CD14-positive monocyte (primary cell): ENCODE results near the gene ARHGAP45. TPM values are rescaled to one million over a fixed set of nuclear protein-coding genes. Genes with fewer than 3 reads are reported as not detected.

ENCODE experiments used
- DNase-seq, 3 donors: peaks; one replicate each; pipeline ENCODE4 v3.0.0-alpha.2; 2011 to 2022
- H2AFZ ChIP-seq: 2 replicates; pipeline ENCODE4 v1.6.0; 2012; ENCODE audit warnings: mild to moderate bottlenecking, low read depth, low read length, inconsistent platforms; ENCODE audit not compliant: insufficient read depth, poor library complexity, severe bottlenecking
- H3K27ac ChIP-seq, 2 donors: 1 replicate in 1 of 2; 2 replicates in 1 of 2; pipeline ENCODE4 v1.5.1; 2012 to 2013; ENCODE audit warnings: low read length in 2 of 2, control low read depth in 1 of 2, inconsistent platforms in 1 of 2, low read depth in 1 of 2, mild to moderate bottlenecking in 1 of 2
- H3K27me3 ChIP-seq, 2 donors: one replicate each; pipeline versions ENCODE4 v1.6.0 to v1.6.1; 2011 to 2013; ENCODE audit warnings: low read length in 2 of 2; ENCODE audit not compliant: control insufficient read depth in 2 of 2, insufficient read depth in 2 of 2
- H3K36me3 ChIP-seq, 2 donors: replicated peaks in 1 of 2; 1 replicate in 1 of 2; 2 replicates in 1 of 2; pipeline versions ENCODE4 v1.5.1 to v1.6.1; 2012 to 2013; ENCODE audit warnings: low read length in 2 of 2, control low read depth in 1 of 2, inconsistent platforms in 1 of 2, mild to moderate bottlenecking in 1 of 2; ENCODE audit not compliant: insufficient read depth in 2 of 2, control insufficient read depth in 1 of 2
- H3K4me1 ChIP-seq, 2 donors: 1 replicate in 1 of 2; 2 replicates in 1 of 2; pipeline versions ENCODE4 v1.5.1 to v1.6.1; 2012 to 2013; ENCODE audit warnings: low read length in 2 of 2, control low read depth in 1 of 2, inconsistent platforms in 1 of 2, mild to moderate bottlenecking in 1 of 2, moderate library complexity in 1 of 2; ENCODE audit not compliant: insufficient read depth in 2 of 2, control insufficient read depth in 1 of 2
- H3K4me2 ChIP-seq: replicated peaks from 2 replicates; pipeline ENCODE3; 2012; ENCODE audit warnings: low read length, moderate library complexity, mild to moderate bottlenecking; ENCODE audit not compliant: poor library complexity, severe bottlenecking; ENCODE audit errors: extremely low read depth
- H3K4me3 ChIP-seq, 3 experiments: fragments of 200-600 bp in 1 of 3; sonication (generic) in 1 of 3; replicated peaks in 1 of 3; 1 replicate in 2 of 3; 2 replicates in 1 of 3; pipeline ENCODE4 v1.5.1; 2011 to 2013; ENCODE audit warnings: low read length in 3 of 3, mild to moderate bottlenecking in 3 of 3, control low read depth in 2 of 3, low read depth in 2 of 3, inconsistent platforms in 1 of 3, moderate library complexity in 1 of 3
- H3K79me2 ChIP-seq: 2 replicates; pipeline ENCODE4 v1.6.0; 2012; ENCODE audit warnings: mild to moderate bottlenecking, control low read depth, inconsistent platforms, low read length, moderate library complexity; ENCODE audit not compliant: insufficient read depth
- H3K9ac ChIP-seq: 2 replicates; pipeline ENCODE4 v1.6.0; 2017; ENCODE audit warnings: low read length, mild to moderate bottlenecking; ENCODE audit not compliant: insufficient read depth, poor library complexity, severe bottlenecking
- H3K9me3 ChIP-seq, 2 donors: replicated peaks in 1 of 2; 1 replicate in 1 of 2; 2 replicates in 1 of 2; pipeline versions ENCODE4 v1.5.1 to v1.6.1; 2012 to 2013; ENCODE audit warnings: low read length in 2 of 2, control low read depth in 1 of 2; ENCODE audit not compliant: control insufficient read depth in 1 of 2, insufficient read depth in 1 of 2
- H4K20me1 ChIP-seq: 2 replicates; pipeline ENCODE4 v1.6.0; 2012; ENCODE audit warnings: mild to moderate bottlenecking, low read length, control low read depth, moderate library complexity; ENCODE audit not compliant: insufficient read depth
- H3K27ac Mint-ChIP-seq, 7 donors: one replicate each; pipeline ENCODE4 v1.8.0; 2020; ENCODE audit warnings: mild to moderate bottlenecking in 7 of 7, mixed read lengths in 7 of 7, moderate library complexity in 6 of 7, inconsistent platforms in 2 of 7
- H3K27me3 Mint-ChIP-seq, 3 donors: one replicate each; pipeline ENCODE4 v1.8.0; 2021 to 2022; ENCODE audit warnings: low read depth in 3 of 3, mild to moderate bottlenecking in 3 of 3, mixed read lengths in 3 of 3, moderate library complexity in 3 of 3, inconsistent platforms in 1 of 3
- H3K36me3 Mint-ChIP-seq, 2 donors: one replicate each; pipeline ENCODE4 v1.8.0; 2020; ENCODE audit warnings: mixed read lengths in 2 of 2, inconsistent platforms in 1 of 2, mild to moderate bottlenecking in 1 of 2
- H3K4me1 Mint-ChIP-seq: one replicate; pipeline ENCODE4 v1.8.0; 2020; ENCODE audit warnings: mild to moderate bottlenecking, mixed read lengths
- H3K4me3 Mint-ChIP-seq, 2 donors: one replicate each; pipeline ENCODE4 v1.8.0; 2020; ENCODE audit warnings: mild to moderate bottlenecking in 2 of 2, mixed read lengths in 2 of 2, moderate library complexity in 1 of 2
- H3K9me3 Mint-ChIP-seq, 7 donors: one replicate each; pipeline ENCODE4 v1.8.0; 2020 to 2022; ENCODE audit warnings: mixed read lengths in 7 of 7, mild to moderate bottlenecking in 6 of 7, moderate library complexity in 6 of 7, inconsistent platforms in 2 of 7
- CTCF ChIP-seq: fragments of 200-600 bp; IDR thresholded peaks from one replicate; pipeline ENCODE4 v1.8.0; 2022; ENCODE audit warnings: antibody characterized with exemption, mild to moderate bottlenecking
- WGBS: methylation state at CpG from one replicate; pipeline ENCODE4 v1.1.5; 2013; ENCODE audit warnings: missing lambda C conversion rate; ENCODE audit not compliant: insufficient coverage; 5-methylcytosine and 5-hydroxymethylcytosine counted together
- intact Hi-C, 2 donors: fragments of 100-400 bp; cut with micrococcal nuclease; formaldehyde crosslinking; loops; one replicate each; pipeline versions ENCODE4 v1.15.0 to v1.15.1; 2023
- polyA plus RNA-seq, 3 donors: library from polyadenylated mRNA; depleted of rRNA in 1 of 3; unstranded in 2 of 3; stranded (reverse) in 1 of 3; fragments of 300-500 nt in 2 of 3; fragments of >200 nt in 1 of 3; fragmentation: Illumina TruSeq in 2 of 3; gene quantifications; 1 replicate in 2 of 3; 2 replicates in 1 of 3; pipeline ENCODE4 v1.2.3, GENCODE V29; 2012 to 2021

ARHGAP45 gene
- polyA plus RNA-seq, 3 donors, result 108 to 308 (median 137) TPM

- Mint-ChIP-seq H3K4me3 (peak overlapping the region; percentile 31 to 94), H3K27me3 (peaks cover 0 to 1% (median 0%) of the 10 kb centered on the region in 3 donors), H3K36me3 (peaks cover 3 to 23% of the 10 kb centered on the region in 2 donors), H3K9me3 (no peaks in the 10 kb centered on the region), H3K27ac (peak overlapping the region in 4 of 7 donors; percentile 26 to 94 (median 66)), H3K4me1 (peaks cover 44% of the 10 kb centered on the region)
- H2AFZ ChIP-seq, result no peak overlapping the region
- peaks cover 49 to 53% of the 10 kb centered on the region in 2 donors for H3K4me1 ChIP-seq
- peak overlapping the region; percentile 97 for H3K4me2 ChIP-seq
- H3K27ac ChIP-seq, result no peak overlapping the region
- DNase-seq, result no peak
- intact Hi-C loops, result no loop called here
- no peak for TF ChIP-seq CTCF
- H3K36me3 ChIP-seq, result peaks cover 10 to 16% of the 10 kb centered on the region in 2 donors
- WGBS, result 93% methylated on average over 13 of the region's 17 CpGs
- peak overlapping the region in 1 of 3 experiments; percentile 96 for H3K4me3 ChIP-seq
- no peaks in the 10 kb centered on the region for H3K27me3 ChIP-seq
- peak overlapping the region; percentile 91 for H3K9ac ChIP-seq
- H3K79me2 ChIP-seq, result peaks cover 68% of the 10 kb centered on the region
- H3K9me3 ChIP-seq, result no peaks in the 10 kb centered on the region
- H4K20me1 ChIP-seq, result peaks cover 66% of the 10 kb centered on the region
Measured at GRCh38 chr19:1018932-1019615, 47.9 kb upstream of the ARHGAP45 start.

- Mint-ChIP-seq H3K27me3 (no peaks in the 10 kb centered on the region), H3K4me3 (peak overlapping the region; percentile 88 to 94), H3K9me3 (no peaks in the 10 kb centered on the region), H3K36me3 (peaks cover 2 to 20% of the 10 kb centered on the region in 2 donors), H3K27ac (peak overlapping the region in 6 of 7 donors; percentile 61 to 99 (median 92)), H3K4me1 (peaks cover 44% of the 10 kb centered on the region)
- DNase-seq, result no peak
- no peaks in the 10 kb centered on the region for H3K9me3 ChIP-seq
- peak overlapping the region in 1 of 2 donors; percentile 99 for H3K27ac ChIP-seq
- TF ChIP-seq CTCF, result no peak
- H3K9ac ChIP-seq, result peak overlapping the region; percentile 91
- peaks cover 5 to 10% of the 10 kb centered on the region in 2 donors for H3K36me3 ChIP-seq
- H3K79me2 ChIP-seq, result peaks cover 63% of the 10 kb centered on the region
- no peak overlapping the region for H2AFZ ChIP-seq
- H4K20me1 ChIP-seq, result peaks cover 61% of the 10 kb centered on the region
- H3K27me3 ChIP-seq, result no peaks in the 10 kb centered on the region
- H3K4me2 ChIP-seq, result peak overlapping the region; percentile 97
- intact Hi-C loops, result no loop called here
- 79% methylated on average over 13 of the region's 18 CpGs for WGBS
- peak overlapping the region; percentile 45 to 96 (median 96) for H3K4me3 ChIP-seq
- H3K4me1 ChIP-seq, result peaks cover 49 to 53% of the 10 kb centered on the region in 2 donors
Measured at GRCh38 chr19:1019616-1019961, 47.4 kb upstream of the ARHGAP45 start.
